Keratinocyte (primary cell): ENCODE measurements around the gene VPS35L.

Experiments used
- CTCF ChIP-seq, 3 experiments: IDR thresholded peaks in 1 of 3; conservative IDR thresholded peaks in 1 of 3; optimal IDR thresholded peaks in 1 of 3; 2 replicates in 2 of 3; 3 replicates in 1 of 3; pipeline versions ENCODE3 to v1.5.1; 2011; ENCODE audit warnings: low read length in 3 of 3, mild to moderate bottlenecking in 3 of 3, moderate library complexity in 2 of 3, control low read depth in 1 of 3, inconsistent platforms in 1 of 3; ENCODE audit not compliant: insufficient read depth in 2 of 3; ENCODE audit errors: extremely low read depth in 1 of 3
- EZH2 ChIP-seq: IDR thresholded peaks from one replicate; pipeline ENCODE4 v1.6.1; 2012; ENCODE audit warnings: inconsistent platforms, mild to moderate bottlenecking, low read length, moderate library complexity

DNA sequence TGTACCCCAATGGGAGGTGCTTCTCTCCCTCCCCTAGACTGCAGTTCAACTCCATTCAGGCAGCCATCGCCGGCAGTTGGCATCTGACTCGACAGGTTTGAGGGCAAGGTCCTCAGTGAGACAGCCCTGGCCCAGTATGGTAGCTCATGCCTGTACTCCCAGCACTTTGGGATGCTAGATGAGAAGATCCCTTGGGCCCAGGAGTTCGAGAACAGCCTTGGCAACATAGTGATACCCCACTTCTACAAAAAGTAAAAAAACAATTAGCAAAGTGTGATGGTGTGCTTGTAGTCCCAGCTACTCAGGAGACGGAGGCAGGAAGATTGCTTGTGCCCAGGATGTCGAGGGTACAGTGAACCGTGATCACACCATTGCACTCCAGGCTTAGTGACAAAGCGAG lies 12.1 kb downstream of the VPS35L start:
- TF ChIP-seq EZH2 (no peak), CTCF (optimal IDR thresholded peaks at IDR 0.05 in 1 of 3, IDR thresholded peaks at IDR 0.05 in 1 of 3, conservative IDR thresholded peaks at IDR 0.05 in 1 of 3; ENCODE audit: extremely low read depth in 1 of 3, insufficient read depth in 2 of 3, low read length in 3 of 3) (no peak)
